ENCODE measurements around the gene NETO1. TPM values are rescaled to one million over a fixed set of nuclear protein-coding genes. Genes with fewer than 3 reads are reported as not detected.

The NETO1 gene, protein sequence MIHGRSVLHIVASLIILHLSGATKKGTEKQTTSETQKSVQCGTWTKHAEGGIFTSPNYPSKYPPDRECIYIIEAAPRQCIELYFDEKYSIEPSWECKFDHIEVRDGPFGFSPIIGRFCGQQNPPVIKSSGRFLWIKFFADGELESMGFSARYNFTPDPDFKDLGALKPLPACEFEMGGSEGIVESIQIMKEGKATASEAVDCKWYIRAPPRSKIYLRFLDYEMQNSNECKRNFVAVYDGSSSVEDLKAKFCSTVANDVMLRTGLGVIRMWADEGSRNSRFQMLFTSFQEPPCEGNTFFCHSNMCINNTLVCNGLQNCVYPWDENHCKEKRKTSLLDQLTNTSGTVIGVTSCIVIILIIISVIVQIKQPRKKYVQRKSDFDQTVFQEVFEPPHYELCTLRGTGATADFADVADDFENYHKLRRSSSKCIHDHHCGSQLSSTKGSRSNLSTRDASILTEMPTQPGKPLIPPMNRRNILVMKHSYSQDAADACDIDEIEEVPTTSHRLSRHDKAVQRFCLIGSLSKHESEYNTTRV
- total RNA-seq: not detected in 2 replicates

GRCh38 chr18:72867746-72868584, at the start of gene NETO1:
Gene NETO1 (minus strand): TSS chr18:72867987. CDS start chr18:72867291, 696 bp downstream.

Measured in cardiac ventricle fibroblast (primary cell).